GM23338 (cell line): ENCODE measurements around the gene SHISAL2A. TPM values are rescaled to one million over a fixed set of nuclear protein-coding genes. Genes with fewer than 3 reads are reported as not detected.

Experiments used
- ATAC-seq: fragments of 200-7000 bp; cut with Tn5 transposase; 3 replicates; pipeline ENCODE4 v1.9.1; 2020
- DNase-seq: peaks from one replicate; pipeline ENCODE4 v3.0.0-alpha.2; 2015; ENCODE audit warnings: low spot score
- H2AFZ ChIP-seq: fragments of 200-600 bp; sonication (generic); 2 replicates; pipeline ENCODE4 v1.8.0; 2016; ENCODE audit warnings: antibody characterized with exemption, mild to moderate bottlenecking, moderate library complexity
- H3F3A ChIP-seq: fragments of 200-600 bp; sonication (generic); replicated peaks from 2 replicates; pipeline ENCODE4 v1.8.0; 2017; ENCODE audit warnings: antibody characterized with exemption, mixed run types, low read depth
- H3K27ac ChIP-seq: fragments of 200-600 bp; sonication (generic); 2 replicates; pipeline ENCODE4 v1.6.1; 2016; ENCODE audit warnings: low read depth
- H3K27me3 ChIP-seq: fragments of 200-600 bp; sonication (generic); 2 replicates; pipeline ENCODE4 v1.8.0; 2016; ENCODE audit warnings: mild to moderate bottlenecking, mixed run types, moderate library complexity; ENCODE audit not compliant: insufficient read depth
- H3K36me3 ChIP-seq: fragments of 200-600 bp; sonication (generic); 2 replicates; pipeline ENCODE4 v1.8.0; 2016; ENCODE audit warnings: mild to moderate bottlenecking; ENCODE audit not compliant: insufficient read depth
- H3K4me1 ChIP-seq: fragments of 200-600 bp; sonication (generic); 2 replicates; pipeline ENCODE4 v1.8.0; 2016; ENCODE audit warnings: mild to moderate bottlenecking, moderate library complexity; ENCODE audit not compliant: insufficient read depth
- H3K4me2 ChIP-seq: fragments of 200-600 bp; sonication (generic); 2 replicates; pipeline ENCODE4 v1.7.1; 2017; ENCODE audit warnings: mixed run types
- H3K4me3 ChIP-seq: fragments of 200-600 bp; sonication (generic); 2 replicates; pipeline ENCODE4 v1.6.1; 2016; ENCODE audit warnings: mixed run types
- H3K79me2 ChIP-seq: fragments of 200-600 bp; sonication (generic); replicated peaks from 2 replicates; pipeline ENCODE4 v1.8.0; 2017; ENCODE audit warnings: mild to moderate bottlenecking; ENCODE audit not compliant: insufficient read depth
- H3K9me2 ChIP-seq: fragments of 200-600 bp; sonication (generic); 2 replicates; pipeline ENCODE4 v1.8.0; 2017; ENCODE audit not compliant: insufficient read depth
- H4K20me1 ChIP-seq: fragments of 200-600 bp; sonication (generic); replicated peaks from 2 replicates; pipeline ENCODE4 v1.8.0; 2017; ENCODE audit warnings: mild to moderate bottlenecking; ENCODE audit not compliant: insufficient read depth
- H3K27ac Mint-ChIP-seq: 2 replicates; pipeline ENCODE4 v1.8.0; 2020; ENCODE audit warnings: inconsistent platforms, mild to moderate bottlenecking, moderate library complexity, mixed read lengths
- H3K27me3 Mint-ChIP-seq: 3 replicates; pipeline ENCODE4 v1.8.0; 2022; ENCODE audit warnings: low read depth, mild to moderate bottlenecking, moderate library complexity, mixed read lengths, inconsistent platforms; ENCODE audit not compliant: insufficient read depth, poor library complexity
- H3K36me3 Mint-ChIP-seq: 3 replicates; pipeline ENCODE4 v1.8.0; 2021; ENCODE audit warnings: low read depth, mild to moderate bottlenecking, inconsistent platforms, moderate library complexity, mixed read lengths
- H3K4me1 Mint-ChIP-seq: 3 replicates; pipeline ENCODE4 v1.8.0; 2020; ENCODE audit warnings: mild to moderate bottlenecking, inconsistent platforms, mixed read lengths
- H3K4me3 Mint-ChIP-seq: 3 replicates; pipeline ENCODE4 v1.8.0; 2021; ENCODE audit warnings: moderate library complexity, mild to moderate bottlenecking, inconsistent platforms, mixed read lengths
- H3K9me3 Mint-ChIP-seq: 3 replicates; pipeline ENCODE4 v1.8.0; 2020; ENCODE audit warnings: moderate library complexity, mild to moderate bottlenecking, inconsistent platforms, mixed read lengths
- CREB1 ChIP-seq: fragments of 250-450 bp; sonication (Bioruptor Pico); IDR thresholded peaks from 2 replicates; pipeline ENCODE4 v1.5.0; 2020; ENCODE audit warnings: low read depth, mild to moderate bottlenecking, moderate library complexity
- CTCF ChIP-seq, 2 experiments: fragments of 200-600 bp in 1 of 2; sonication (generic) in 1 of 2; conservative IDR thresholded peaks; 2 replicates each; pipeline versions ENCODE4 v1.5.1 to v1.6.1; 2016 to 2017; ENCODE audit warnings: antibody characterized with exemption in 2 of 2, low read depth in 2 of 2, mild to moderate bottlenecking in 2 of 2, moderate library complexity in 1 of 2
- ETS1 ChIP-seq: IDR thresholded peaks from 2 replicates; pipeline ENCODE4 v1.6.1; 2016; ENCODE audit warnings: antibody characterized with exemption
- EZH2 ChIP-seq: fragments of 200-600 bp; sonication (generic); IDR thresholded peaks from one replicate; pipeline ENCODE4 v1.8.0; 2017; ENCODE audit warnings: antibody characterized with exemption, mild to moderate bottlenecking, low read depth; ENCODE audit not compliant: unreplicated experiment
- EZH2phosphoT487 ChIP-seq: fragments of 200-600 bp; sonication (generic); IDR thresholded peaks from one replicate; pipeline ENCODE4 v1.8.1; 2018; ENCODE audit warnings: antibody characterized with exemption; ENCODE audit not compliant: unreplicated experiment
- JUNB ChIP-seq: IDR thresholded peaks from one replicate; pipeline ENCODE4 v1.6.1; 2016; ENCODE audit warnings: antibody characterized with exemption; ENCODE audit not compliant: unreplicated experiment
- NANOG ChIP-seq: IDR thresholded peaks from 2 replicates; pipeline ENCODE4 v1.6.1; 2016; ENCODE audit warnings: antibody characterized with exemption, borderline replicate concordance
- POLR2AphosphoS5 ChIP-seq: IDR thresholded peaks from 2 replicates; pipeline ENCODE4 v1.6.1; 2016; ENCODE audit warnings: antibody characterized with exemption, low read depth
- STAT1 ChIP-seq: IDR thresholded peaks from one replicate; pipeline ENCODE4 v1.6.1; 2016; ENCODE audit warnings: antibody characterized with exemption; ENCODE audit not compliant: unreplicated experiment
- ZNF114 ChIP-seq: fragments of 250-450 bp; sonication (Bioruptor Pico); IDR thresholded peaks from 2 replicates; pipeline ENCODE4 v1.5.0; 2020; ENCODE audit warnings: mild to moderate bottlenecking, moderate library complexity
- ZNF331 ChIP-seq: fragments of 250-450 bp; sonication (Bioruptor Pico); IDR thresholded peaks from 2 replicates; pipeline ENCODE4 v1.5.0; 2020; ENCODE audit warnings: low read depth, mild to moderate bottlenecking, moderate library complexity
- polyA plus RNA-seq: library from polyadenylated mRNA; unstranded; fragments of >200 nt; fragmentation: Nextera tagmentation; extraction: Ambion mirVana; gene quantifications from 2 replicates; pipeline ENCODE4 v1.2.1, GENCODE V29; 2016
- total RNA-seq: library from RNA; depleted of rRNA; stranded (reverse); fragments of >200 nt; shearing (Covaris generic); gene quantifications from 2 replicates; pipeline ENCODE4 v1.2.3, GENCODE V29; 2014
- TF ChIP-seq, protein P1 (sequence below): fragments of 250-450 bp; sonication (Bioruptor Pico); IDR thresholded peaks from 2 replicates; pipeline ENCODE4 v1.5.0; 2020; ENCODE audit warnings: mild to moderate bottlenecking, moderate library complexity
- TF ChIP-seq, protein P2 (sequence below): IDR thresholded peaks from one replicate; pipeline ENCODE4 v1.6.1; 2018; ENCODE audit warnings: antibody characterized with exemption; ENCODE audit not compliant: unreplicated experiment

Gene SHISAL2A
- total and polyA plus RNA-seq, 2 experiments from 2014 or later: 0.10 to 1.2 TPM

- Histone ChIP-seq H2AFZ (no peak overlapping the region), H3K4me3 (no peak overlapping the region), H3K9me2 (no peaks in the 10 kb centered on the region), H3K27me3 (no peaks in the 10 kb centered on the region), H3F3A (no peaks in the 10 kb centered on the region), H3K4me2 (no peak overlapping the region), H3K36me3 (no peaks in the 10 kb centered on the region), H3K79me2 (no peaks in the 10 kb centered on the region), H3K27ac (no peak overlapping the region), H4K20me1 (no peaks in the 10 kb centered on the region), H3K4me1 (peaks cover 4% of the 10 kb centered on the region; the same call in 1 of the 2 replicates)
- H3K4me3 Mint-ChIP-seq: no peak overlapping the region
- ATAC-seq (no peak), DNase-seq (no peak)
- TF ChIP-seq CTCF (conservative IDR thresholded peaks at IDR 0.05; ENCODE audit: low read depth in 2 of 2) (no peak), JUNB (no peak), CREB1 (CRISPR knock-in tag) (no peak), STAT1 (no peak), NANOG (no peak), POLR2AphosphoS5 (no peak), EZH2 (no peak), EZH2phosphoT487 (no peak), ETS1 (no peak), ZNF331 (CRISPR knock-in tag) (no peak), ZNF114 (CRISPR knock-in tag) (no peak)
- TF ChIP-seq, protein P1, sequence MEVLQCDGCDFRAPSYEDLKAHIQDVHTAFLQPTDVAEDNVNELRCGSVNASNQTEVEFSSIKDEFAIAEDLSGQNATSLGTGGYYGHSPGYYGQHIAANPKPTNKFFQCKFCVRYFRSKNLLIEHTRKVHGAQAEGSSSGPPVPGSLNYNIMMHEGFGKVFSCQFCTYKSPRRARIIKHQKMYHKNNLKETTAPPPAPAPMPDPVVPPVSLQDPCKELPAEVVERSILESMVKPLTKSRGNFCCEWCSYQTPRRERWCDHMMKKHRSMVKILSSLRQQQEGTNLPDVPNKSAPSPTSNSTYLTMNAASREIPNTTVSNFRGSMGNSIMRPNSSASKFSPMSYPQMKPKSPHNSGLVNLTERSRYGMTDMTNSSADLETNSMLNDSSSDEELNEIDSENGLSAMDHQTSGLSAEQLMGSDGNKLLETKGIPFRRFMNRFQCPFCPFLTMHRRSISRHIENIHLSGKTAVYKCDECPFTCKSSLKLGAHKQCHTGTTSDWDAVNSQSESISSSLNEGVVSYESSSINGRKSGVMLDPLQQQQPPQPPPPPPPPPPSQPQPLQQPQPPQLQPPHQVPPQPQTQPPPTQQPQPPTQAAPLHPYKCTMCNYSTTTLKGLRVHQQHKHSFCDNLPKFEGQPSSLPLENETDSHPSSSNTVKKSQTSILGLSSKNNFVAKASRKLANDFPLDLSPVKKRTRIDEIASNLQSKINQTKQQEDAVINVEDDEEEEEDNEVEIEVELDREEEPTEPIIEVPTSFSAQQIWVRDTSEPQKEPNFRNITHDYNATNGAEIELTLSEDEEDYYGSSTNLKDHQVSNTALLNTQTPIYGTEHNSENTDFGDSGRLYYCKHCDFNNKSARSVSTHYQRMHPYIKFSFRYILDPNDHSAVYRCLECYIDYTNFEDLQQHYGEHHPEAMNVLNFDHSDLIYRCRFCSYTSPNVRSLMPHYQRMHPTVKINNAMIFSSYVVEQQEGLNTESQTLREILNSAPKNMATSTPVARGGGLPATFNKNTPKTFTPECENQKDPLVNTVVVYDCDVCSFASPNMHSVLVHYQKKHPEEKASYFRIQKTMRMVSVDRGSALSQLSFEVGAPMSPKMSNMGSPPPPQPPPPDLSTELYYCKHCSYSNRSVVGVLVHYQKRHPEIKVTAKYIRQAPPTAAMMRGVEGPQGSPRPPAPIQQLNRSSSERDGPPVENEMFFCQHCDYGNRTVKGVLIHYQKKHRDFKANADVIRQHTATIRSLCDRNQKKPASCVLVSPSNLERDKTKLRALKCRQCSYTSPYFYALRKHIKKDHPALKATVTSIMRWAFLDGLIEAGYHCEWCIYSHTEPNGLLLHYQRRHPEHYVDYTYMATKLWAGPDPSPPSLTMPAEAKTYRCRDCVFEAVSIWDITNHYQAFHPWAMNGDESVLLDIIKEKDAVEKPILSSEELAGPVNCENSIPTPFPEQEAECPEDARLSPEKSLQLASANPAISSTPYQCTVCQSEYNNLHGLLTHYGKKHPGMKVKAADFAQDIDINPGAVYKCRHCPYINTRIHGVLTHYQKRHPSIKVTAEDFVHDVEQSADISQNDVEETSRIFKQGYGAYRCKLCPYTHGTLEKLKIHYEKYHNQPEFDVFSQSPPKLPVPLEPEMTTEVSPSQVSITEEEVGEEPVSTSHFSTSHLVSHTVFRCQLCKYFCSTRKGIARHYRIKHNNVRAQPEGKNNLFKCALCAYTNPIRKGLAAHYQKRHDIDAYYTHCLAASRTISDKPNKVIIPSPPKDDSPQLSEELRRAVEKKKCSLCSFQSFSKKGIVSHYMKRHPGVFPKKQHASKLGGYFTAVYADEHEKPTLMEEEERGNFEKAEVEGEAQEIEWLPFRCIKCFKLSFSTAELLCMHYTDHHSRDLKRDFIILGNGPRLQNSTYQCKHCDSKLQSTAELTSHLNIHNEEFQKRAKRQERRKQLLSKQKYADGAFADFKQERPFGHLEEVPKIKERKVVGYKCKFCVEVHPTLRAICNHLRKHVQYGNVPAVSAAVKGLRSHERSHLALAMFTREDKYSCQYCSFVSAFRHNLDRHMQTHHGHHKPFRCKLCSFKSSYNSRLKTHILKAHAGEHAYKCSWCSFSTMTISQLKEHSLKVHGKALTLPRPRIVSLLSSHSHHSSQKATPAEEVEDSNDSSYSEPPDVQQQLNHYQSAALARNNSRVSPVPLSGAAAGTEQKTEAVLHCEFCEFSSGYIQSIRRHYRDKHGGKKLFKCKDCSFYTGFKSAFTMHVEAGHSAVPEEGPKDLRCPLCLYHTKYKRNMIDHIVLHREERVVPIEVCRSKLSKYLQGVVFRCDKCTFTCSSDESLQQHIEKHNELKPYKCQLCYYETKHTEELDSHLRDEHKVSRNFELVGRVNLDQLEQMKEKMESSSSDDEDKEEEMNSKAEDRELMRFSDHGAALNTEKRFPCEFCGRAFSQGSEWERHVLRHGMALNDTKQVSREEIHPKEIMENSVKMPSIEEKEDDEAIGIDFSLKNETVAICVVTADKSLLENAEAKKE (CRISPR knock-in tag): no peak
- TF ChIP-seq, protein P2, sequence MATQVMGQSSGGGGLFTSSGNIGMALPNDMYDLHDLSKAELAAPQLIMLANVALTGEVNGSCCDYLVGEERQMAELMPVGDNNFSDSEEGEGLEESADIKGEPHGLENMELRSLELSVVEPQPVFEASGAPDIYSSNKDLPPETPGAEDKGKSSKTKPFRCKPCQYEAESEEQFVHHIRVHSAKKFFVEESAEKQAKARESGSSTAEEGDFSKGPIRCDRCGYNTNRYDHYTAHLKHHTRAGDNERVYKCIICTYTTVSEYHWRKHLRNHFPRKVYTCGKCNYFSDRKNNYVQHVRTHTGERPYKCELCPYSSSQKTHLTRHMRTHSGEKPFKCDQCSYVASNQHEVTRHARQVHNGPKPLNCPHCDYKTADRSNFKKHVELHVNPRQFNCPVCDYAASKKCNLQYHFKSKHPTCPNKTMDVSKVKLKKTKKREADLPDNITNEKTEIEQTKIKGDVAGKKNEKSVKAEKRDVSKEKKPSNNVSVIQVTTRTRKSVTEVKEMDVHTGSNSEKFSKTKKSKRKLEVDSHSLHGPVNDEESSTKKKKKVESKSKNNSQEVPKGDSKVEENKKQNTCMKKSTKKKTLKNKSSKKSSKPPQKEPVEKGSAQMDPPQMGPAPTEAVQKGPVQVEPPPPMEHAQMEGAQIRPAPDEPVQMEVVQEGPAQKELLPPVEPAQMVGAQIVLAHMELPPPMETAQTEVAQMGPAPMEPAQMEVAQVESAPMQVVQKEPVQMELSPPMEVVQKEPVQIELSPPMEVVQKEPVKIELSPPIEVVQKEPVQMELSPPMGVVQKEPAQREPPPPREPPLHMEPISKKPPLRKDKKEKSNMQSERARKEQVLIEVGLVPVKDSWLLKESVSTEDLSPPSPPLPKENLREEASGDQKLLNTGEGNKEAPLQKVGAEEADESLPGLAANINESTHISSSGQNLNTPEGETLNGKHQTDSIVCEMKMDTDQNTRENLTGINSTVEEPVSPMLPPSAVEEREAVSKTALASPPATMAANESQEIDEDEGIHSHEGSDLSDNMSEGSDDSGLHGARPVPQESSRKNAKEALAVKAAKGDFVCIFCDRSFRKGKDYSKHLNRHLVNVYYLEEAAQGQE: no peak
- H3K27me3 Mint-ChIP-seq: peaks cover 5% of the 10 kb centered on the region
- H3K4me1 Mint-ChIP-seq: peaks cover 16% of the 10 kb centered on the region
- no peaks in the 10 kb centered on the region for H3K36me3 Mint-ChIP-seq
- no peak overlapping the region for H3K27ac Mint-ChIP-seq
- H3K9me3 Mint-ChIP-seq: no peaks in the 10 kb centered on the region; the same call in 2 of the 3 replicates
These were observed 18.3 kb upstream of the SHISAL2A start for GRCh38 chr1:52614671-52615070.
